ENCODE results near the gene NFATC2.
"Not testable (repeated sequence)": the region's sequence is repeated elsewhere in the genome, so short reads cannot be mapped to it uniquely, and the experiment has no call there.

- not testable (repeated sequence) for TF ChIP-seq CTCF, POLR2A, POLR2AphosphoS5 (IDR thresholded peaks at IDR 0.05)
These were observed 198.7 kb downstream of the NFATC2 start for GRCh38 chr20:51343802-51344201.
